ENCODE results near the gene GDF7. TPM values are rescaled to one million over a fixed set of nuclear protein-coding genes. Genes with fewer than 3 reads are reported as not detected.
A peak's percentile ranks its signal among the peaks of the same experiment; 100 is the strongest.

Gene GDF7
- 0.02 and 0.03 TPM in 2 replicates for polyA plus RNA-seq (2012; rRNA removed)
- polyA plus RNA-seq (2012; cell fraction: cytosol; rRNA removed): 0.04 TPM in 2 replicates
- 0.19 TPM in 2 replicates for polyA plus RNA-seq (2012; cell fraction: nucleus; rRNA removed)

DNA sequence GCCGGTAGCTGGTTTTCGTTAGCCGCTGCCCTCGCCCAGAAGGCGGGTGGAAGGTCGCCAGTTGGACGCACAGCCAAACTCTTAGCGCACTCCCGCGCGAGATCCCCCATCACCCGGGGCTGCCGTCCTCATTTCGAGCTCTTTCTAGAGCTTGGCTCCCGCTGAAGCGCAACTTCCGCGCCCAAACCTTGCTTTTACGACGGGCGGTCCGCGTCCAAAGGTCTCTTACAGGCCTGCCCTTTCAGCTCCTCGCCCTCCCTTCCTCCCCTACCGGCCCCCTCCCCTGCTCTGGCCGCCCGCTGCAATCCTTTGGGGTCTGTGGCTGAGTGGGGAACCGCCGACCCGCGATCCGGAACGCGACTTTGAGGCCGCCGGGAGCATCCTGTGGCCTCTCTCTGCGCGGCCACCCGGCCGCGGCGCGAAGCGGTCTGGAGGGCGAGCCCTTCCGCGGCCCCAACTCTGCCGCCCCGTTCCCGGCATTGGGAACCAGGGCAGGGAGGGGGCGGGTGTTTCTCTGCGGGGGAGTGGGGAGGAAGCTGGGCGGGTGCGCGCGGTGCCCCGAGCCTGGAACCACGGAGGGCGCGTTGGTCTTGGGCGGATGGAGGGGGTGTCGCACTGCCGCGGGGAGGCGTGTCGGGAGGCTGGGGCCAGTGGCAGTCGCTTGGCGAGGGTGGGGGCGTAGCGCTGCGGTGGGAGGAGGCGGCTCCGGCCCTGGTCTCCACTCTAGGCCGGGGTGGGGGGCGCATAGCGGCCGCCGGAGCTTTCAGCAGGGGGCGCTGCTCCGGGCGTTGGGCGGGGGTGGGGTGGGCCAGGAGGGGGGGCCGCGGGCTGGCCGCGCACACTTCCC, at the start of gene GDF7:
TSS of gene GDF7 (plus strand) at position 841 of the 847 bp plus-strand sequence. CDS start 96 bp downstream, outside the sequence.
- POLR2A ChIA-PET: no interaction called here
- TF ChIP-seq, protein P1, sequence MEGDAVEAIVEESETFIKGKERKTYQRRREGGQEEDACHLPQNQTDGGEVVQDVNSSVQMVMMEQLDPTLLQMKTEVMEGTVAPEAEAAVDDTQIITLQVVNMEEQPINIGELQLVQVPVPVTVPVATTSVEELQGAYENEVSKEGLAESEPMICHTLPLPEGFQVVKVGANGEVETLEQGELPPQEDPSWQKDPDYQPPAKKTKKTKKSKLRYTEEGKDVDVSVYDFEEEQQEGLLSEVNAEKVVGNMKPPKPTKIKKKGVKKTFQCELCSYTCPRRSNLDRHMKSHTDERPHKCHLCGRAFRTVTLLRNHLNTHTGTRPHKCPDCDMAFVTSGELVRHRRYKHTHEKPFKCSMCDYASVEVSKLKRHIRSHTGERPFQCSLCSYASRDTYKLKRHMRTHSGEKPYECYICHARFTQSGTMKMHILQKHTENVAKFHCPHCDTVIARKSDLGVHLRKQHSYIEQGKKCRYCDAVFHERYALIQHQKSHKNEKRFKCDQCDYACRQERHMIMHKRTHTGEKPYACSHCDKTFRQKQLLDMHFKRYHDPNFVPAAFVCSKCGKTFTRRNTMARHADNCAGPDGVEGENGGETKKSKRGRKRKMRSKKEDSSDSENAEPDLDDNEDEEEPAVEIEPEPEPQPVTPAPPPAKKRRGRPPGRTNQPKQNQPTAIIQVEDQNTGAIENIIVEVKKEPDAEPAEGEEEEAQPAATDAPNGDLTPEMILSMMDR (IDR thresholded peaks at IDR 0.05): peak; percentile 46
- TF ChIP-seq EZH2phosphoT487 (IDR thresholded peaks at IDR 0.05; ENCODE audit: borderline replicate concordance, low read depth) (0 out of 2 replicates have a peak, but pooled peaks have one; percentile 1), ELF1 (IDR thresholded peaks at IDR 0.05) (no peak)
- peak; percentile 93 for DNase-seq
- Histone ChIP-seq H3K36me3 (replicated peaks in 1 of 2; ENCODE audit: control insufficient read depth in 1 of 2, insufficient read depth in 2 of 2, low read length in 1 of 2) (no peaks in the 10 kb centered on the region), H3K9me3 (no peaks in the 10 kb centered on the region), H3K9ac (no peak within 1 kb of the TSS), H3K9me2 (no peaks in the 10 kb centered on the region), H4K20me1 (ENCODE audit: insufficient read depth) (no peaks in the 10 kb centered on the region), H3K27ac (ENCODE audit: low read depth in 2 of 2, low read length in 1 of 2) (no peak within 1 kb of the TSS), H3K4me2 (peak within 1 kb of the TSS; percentile 86), H3K27me3 (ENCODE audit: insufficient read depth) (peaks cover 91% of the 10 kb centered on the region), H3F3A (replicated peaks; ENCODE audit: insufficient read depth) (no peaks in the 10 kb centered on the region), H3K4me1 (ENCODE audit: control insufficient read depth in 1 of 2, insufficient read depth in 2 of 2, low read depth in 1 of 2, low read length in 1 of 2) (peaks cover 0 to 26% of the 10 kb centered on the region in 2 experiments; a peak in 2 of 4 replicates), H3K79me2 (ENCODE audit: insufficient read depth) (no peaks in the 10 kb centered on the region), H3K4me3 (ENCODE audit: low read depth in 2 of 2, low read length in 1 of 2) (peak within 1 kb of the TSS; percentile 37 to 58), H2AFZ (ENCODE audit: low read depth) (peak within 1 kb of the TSS; percentile 67; the same call in 1 of the 2 replicates)
- WGBS (ENCODE audit: low lambda C conversion rate): 3% methylated on average over 64 of the region's 86 CpGs
- CTCF ChIA-PET: interaction anchor here (0.6 to 9.8 kb wide), 38 partner anchors 8 to 499 kb away, joined by 3 to 427 read pairs (median 4); partner anchors contain the start of genes APOB and LDAH

DNA sequence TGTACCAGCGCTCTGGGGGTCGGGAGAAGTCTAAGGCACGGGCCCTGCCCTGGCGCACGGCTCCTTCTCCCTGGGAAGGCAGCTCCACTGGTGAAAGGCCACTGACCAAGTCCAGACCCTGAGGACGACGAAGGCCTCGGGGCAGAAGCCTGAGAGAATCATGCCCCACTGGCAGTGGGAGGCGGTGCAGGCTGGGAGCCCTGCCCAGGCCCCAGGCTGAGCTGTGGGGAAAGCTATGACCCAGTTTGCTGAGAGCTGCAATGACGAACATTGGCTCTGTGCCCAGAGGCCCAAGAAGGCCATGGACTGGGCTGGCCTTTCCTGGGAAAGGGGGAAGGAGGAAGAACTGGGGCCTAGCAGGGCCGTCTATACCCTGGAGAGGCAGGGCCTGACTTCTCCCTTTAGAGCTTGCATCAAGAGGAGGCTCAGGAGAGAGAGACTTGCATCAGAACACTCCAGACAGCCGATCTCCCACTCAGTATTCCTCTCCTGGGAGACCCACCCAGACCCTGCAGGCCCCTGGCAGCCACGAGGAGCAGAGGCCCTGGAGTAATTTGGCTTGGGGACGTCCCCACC, 49.0 kb upstream of the GDF7 start:
- CTCF ChIA-PET: interaction anchor here (0.8 to 5.2 kb wide), 22 partner anchors 9 to 239 kb away, joined by 3 to 22 read pairs (median 5); partner anchors contain the start of genes HS1BP3 and RHOB
- 0 out of 2 replicates have a peak, but pooled peaks have one; percentile 12 for TF ChIP-seq ELF1 (IDR thresholded peaks at IDR 0.05)
- peak; percentile 98 for TF ChIP-seq NFIC (IDR thresholded peaks at IDR 0.05; ENCODE audit: borderline replicate concordance)
- TF ChIP-seq TAF1 (IDR thresholded peaks at IDR 0.05; ENCODE audit: borderline replicate concordance, low read depth, low read length): peak; percentile 19; the same call in 1 of the 2 replicates
- peak; percentile 23; the same call in 1 of the 2 replicates for TF ChIP-seq RAD21 (IDR thresholded peaks at IDR 0.05; ENCODE audit: low read length)
- TF ChIP-seq SIN3A (IDR thresholded peaks at IDR 0.05; ENCODE audit: borderline replicate concordance, low read depth, low read length): 0 out of 2 replicates have a peak, but pooled peaks have one; percentile 15
- TF ChIP-seq, protein P2, sequence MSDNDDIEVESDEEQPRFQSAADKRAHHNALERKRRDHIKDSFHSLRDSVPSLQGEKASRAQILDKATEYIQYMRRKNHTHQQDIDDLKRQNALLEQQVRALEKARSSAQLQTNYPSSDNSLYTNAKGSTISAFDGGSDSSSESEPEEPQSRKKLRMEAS (IDR thresholded peaks at IDR 0.05; ENCODE audit: low read depth): peak; percentile 79
- peak; percentile 41; the same call in 1 of the 2 replicates for TF ChIP-seq TCF12 (IDR thresholded peaks at IDR 0.05)
- no peak; a peak in 1 of 4 replicates for TF ChIP-seq EP300 (IDR thresholded peaks at IDR 0.05; ENCODE audit: borderline replicate concordance in 1 of 2, low read depth in 1 of 2, low read length in 1 of 2)
- TF ChIP-seq, protein P3, sequence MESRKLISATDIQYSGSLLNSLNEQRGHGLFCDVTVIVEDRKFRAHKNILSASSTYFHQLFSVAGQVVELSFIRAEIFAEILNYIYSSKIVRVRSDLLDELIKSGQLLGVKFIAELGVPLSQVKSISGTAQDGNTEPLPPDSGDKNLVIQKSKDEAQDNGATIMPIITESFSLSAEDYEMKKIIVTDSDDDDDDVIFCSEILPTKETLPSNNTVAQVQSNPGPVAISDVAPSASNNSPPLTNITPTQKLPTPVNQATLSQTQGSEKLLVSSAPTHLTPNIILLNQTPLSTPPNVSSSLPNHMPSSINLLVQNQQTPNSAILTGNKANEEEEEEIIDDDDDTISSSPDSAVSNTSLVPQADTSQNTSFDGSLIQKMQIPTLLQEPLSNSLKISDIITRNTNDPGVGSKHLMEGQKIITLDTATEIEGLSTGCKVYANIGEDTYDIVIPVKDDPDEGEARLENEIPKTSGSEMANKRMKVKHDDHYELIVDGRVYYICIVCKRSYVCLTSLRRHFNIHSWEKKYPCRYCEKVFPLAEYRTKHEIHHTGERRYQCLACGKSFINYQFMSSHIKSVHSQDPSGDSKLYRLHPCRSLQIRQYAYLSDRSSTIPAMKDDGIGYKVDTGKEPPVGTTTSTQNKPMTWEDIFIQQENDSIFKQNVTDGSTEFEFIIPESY (IDR thresholded peaks at IDR 0.05; ENCODE audit: borderline replicate concordance, low read depth): no peak
- TF ChIP-seq POLR2AphosphoS5 (IDR thresholded peaks at IDR 0.05; ENCODE audit: low read depth, low read length): peak; percentile 81
- 0 out of 2 replicates have a peak, but pooled peaks have one; percentile 1 for TF ChIP-seq SMC3 (IDR thresholded peaks at IDR 0.05; ENCODE audit: low read depth, low read length)
- TF ChIP-seq, protein P4, sequence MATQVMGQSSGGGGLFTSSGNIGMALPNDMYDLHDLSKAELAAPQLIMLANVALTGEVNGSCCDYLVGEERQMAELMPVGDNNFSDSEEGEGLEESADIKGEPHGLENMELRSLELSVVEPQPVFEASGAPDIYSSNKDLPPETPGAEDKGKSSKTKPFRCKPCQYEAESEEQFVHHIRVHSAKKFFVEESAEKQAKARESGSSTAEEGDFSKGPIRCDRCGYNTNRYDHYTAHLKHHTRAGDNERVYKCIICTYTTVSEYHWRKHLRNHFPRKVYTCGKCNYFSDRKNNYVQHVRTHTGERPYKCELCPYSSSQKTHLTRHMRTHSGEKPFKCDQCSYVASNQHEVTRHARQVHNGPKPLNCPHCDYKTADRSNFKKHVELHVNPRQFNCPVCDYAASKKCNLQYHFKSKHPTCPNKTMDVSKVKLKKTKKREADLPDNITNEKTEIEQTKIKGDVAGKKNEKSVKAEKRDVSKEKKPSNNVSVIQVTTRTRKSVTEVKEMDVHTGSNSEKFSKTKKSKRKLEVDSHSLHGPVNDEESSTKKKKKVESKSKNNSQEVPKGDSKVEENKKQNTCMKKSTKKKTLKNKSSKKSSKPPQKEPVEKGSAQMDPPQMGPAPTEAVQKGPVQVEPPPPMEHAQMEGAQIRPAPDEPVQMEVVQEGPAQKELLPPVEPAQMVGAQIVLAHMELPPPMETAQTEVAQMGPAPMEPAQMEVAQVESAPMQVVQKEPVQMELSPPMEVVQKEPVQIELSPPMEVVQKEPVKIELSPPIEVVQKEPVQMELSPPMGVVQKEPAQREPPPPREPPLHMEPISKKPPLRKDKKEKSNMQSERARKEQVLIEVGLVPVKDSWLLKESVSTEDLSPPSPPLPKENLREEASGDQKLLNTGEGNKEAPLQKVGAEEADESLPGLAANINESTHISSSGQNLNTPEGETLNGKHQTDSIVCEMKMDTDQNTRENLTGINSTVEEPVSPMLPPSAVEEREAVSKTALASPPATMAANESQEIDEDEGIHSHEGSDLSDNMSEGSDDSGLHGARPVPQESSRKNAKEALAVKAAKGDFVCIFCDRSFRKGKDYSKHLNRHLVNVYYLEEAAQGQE (IDR thresholded peaks at IDR 0.05; ENCODE audit: low read depth, low read length): 0 out of 2 replicates have a peak, but pooled peaks have one; percentile 9
- no peak for TF ChIP-seq FOXJ3 (CRISPR knock-in tag; IDR thresholded peaks at IDR 0.05)

More for the DNA sequence above, 49.0 kb upstream of the GDF7 start:
- Histone ChIP-seq H2AFZ (ENCODE audit: low read depth) (peak overlapping the region; percentile 91), H4K20me1 (ENCODE audit: insufficient read depth) (no peaks in the 10 kb centered on the region), H3K36me3 (replicated peaks in 1 of 2; ENCODE audit: control insufficient read depth in 1 of 2, insufficient read depth in 2 of 2, low read length in 1 of 2) (peaks cover 0 to 23% of the 10 kb centered on the region in 2 experiments), H3K27me3 (ENCODE audit: insufficient read depth) (no peaks in the 10 kb centered on the region), H3K9me3 (no peaks in the 10 kb centered on the region), H3F3A (replicated peaks; ENCODE audit: insufficient read depth) (no peaks in the 10 kb centered on the region), H3K4me1 (ENCODE audit: control insufficient read depth in 1 of 2, insufficient read depth in 2 of 2, low read depth in 1 of 2, low read length in 1 of 2) (peaks cover 18 to 42% of the 10 kb centered on the region in 2 experiments; a peak in 3 of 4 replicates), H3K4me2 (peak overlapping the region; percentile 24; the same call in 1 of the 2 replicates), H3K9ac (peak overlapping the region; percentile 80), H3K79me2 (ENCODE audit: insufficient read depth) (no peaks in the 10 kb centered on the region), H3K9me2 (no peaks in the 10 kb centered on the region), H3K27ac (ENCODE audit: low read depth in 2 of 2, low read length in 1 of 2) (peak overlapping the region; percentile 67 to 90), H3K4me3 (ENCODE audit: low read depth in 2 of 2, low read length in 1 of 2) (no peak overlapping the region)
- POLR2A ChIA-PET: interaction anchor here (1.1 to 2.4 kb wide), 2 partner anchors 168 to 170 kb away, joined by 4 to 18 read pairs; partner anchors contain the start of gene RHOB
- WGBS (ENCODE audit: low lambda C conversion rate): 46% methylated on average over 11 of the region's 14 CpGs
- DNase-seq: peak; percentile 82
